BLaER1 treated with 17β-estradiol and CSF1 and Interleukin-3, amounts not matched to agents 10 nM and 100 nM (cell line): Measurements from ENCODE around the gene C2CD2L.

Experiments used
- H3K27ac ChIP-seq, 11 experiments: shearing (Covaris generic); formaldehyde crosslinking; 2 replicates each; pipeline ENCODE4 v1.8.1; 2022
- H3K27me3 ChIP-seq, 11 experiments: shearing (Covaris generic); formaldehyde crosslinking; 2 replicates each; pipeline ENCODE4 v1.8.1; 2022
- H3K36me3 ChIP-seq, 11 experiments: shearing (Covaris generic); formaldehyde crosslinking; 2 replicates each; pipeline ENCODE4 v1.8.1; 2022
- H3K4me1 ChIP-seq, 10 experiments: shearing (Covaris generic); formaldehyde crosslinking; 2 replicates each; pipeline ENCODE4 v1.8.1; 2022
- H3K4me2 ChIP-seq, 11 experiments: shearing (Covaris generic); formaldehyde crosslinking; 2 replicates each; pipeline ENCODE4 v1.8.1; 2022
- H3K4me3 ChIP-seq, 10 experiments: shearing (Covaris generic); formaldehyde crosslinking; 2 replicates each; pipeline ENCODE4 v1.8.1; 2022
- H3K9ac ChIP-seq, 11 experiments: shearing (Covaris generic); formaldehyde crosslinking; 2 replicates each; pipeline ENCODE4 v1.8.1; 2022
- H3K9me3 ChIP-seq, 11 experiments: shearing (Covaris generic); formaldehyde crosslinking; replicated peaks in 1 of 11; 2 replicates each; pipeline ENCODE4 v1.8.1; 2022
- H4K20me1 ChIP-seq, 11 experiments: shearing (Covaris generic); formaldehyde crosslinking; 2 replicates each; pipeline ENCODE4 v1.8.1; 2022
- Cebpa-rat ChIP-seq, 11 experiments: shearing (Covaris generic); IDR thresholded peaks; 2 replicates each; pipeline ENCODE4 v1.8.1; 2022

Gene C2CD2L

GRCh38 chr11:119145551-119145950 is 38.4 kb downstream of the C2CD2L start:
- Histone ChIP-seq H3K36me3 (no peaks in the 10 kb centered on the region), H3K27ac (no peak overlapping the region), H4K20me1 (peaks cover 0 to 23% (median 6%) of the 10 kb centered on the region in 11 experiments; a peak in 6 of 22 replicates), H3K4me3 (no peak overlapping the region), H3K4me1 (peaks cover 16 to 30% (median 27%) of the 10 kb centered on the region in 10 experiments), H3K27me3 (peaks cover 34 to 44% (median 39%) of the 10 kb centered on the region in 11 experiments), H3K9me3 (no peaks in the 10 kb centered on the region), H3K4me2 (no peak overlapping the region), H3K9ac (no peak overlapping the region)
- no peak for TF ChIP-seq Cebpa-rat (IDR thresholded peaks at IDR 0.05)

GRCh38 chr11:119147604-119148333 is 40.6 kb downstream of the C2CD2L start:
- Histone ChIP-seq H3K4me3 (no peak overlapping the region), H3K27ac (no peak overlapping the region), H3K4me2 (peak overlapping the region in 9 of 11 experiments; percentile 94 to 100 (median 99); a peak in 15 of 22 replicates), H3K27me3 (peaks cover 42 to 63% (median 54%) of the 10 kb centered on the region in 11 experiments), H3K4me1 (peaks cover 21 to 30% (median 27%) of the 10 kb centered on the region in 10 experiments), H4K20me1 (peaks cover 0 to 26% (median 6%) of the 10 kb centered on the region in 11 experiments; a peak in 6 of 22 replicates), H3K9ac (no peak overlapping the region), H3K9me3 (no peaks in the 10 kb centered on the region), H3K36me3 (no peaks in the 10 kb centered on the region)
- TF ChIP-seq Cebpa-rat (IDR thresholded peaks at IDR 0.05) = no peak

GRCh38 chr11:119148720-119149017 is 41.5 kb downstream of the C2CD2L start:
- peaks cover 42 to 63% (median 54%) of the 10 kb centered on the region in 11 experiments for H3K27me3 ChIP-seq
- H3K9ac ChIP-seq = peak overlapping the region; percentile 23 to 70 (median 61); a peak in 21 of 22 replicates
- H3K4me1 ChIP-seq = peaks cover 14 to 30% (median 26%) of the 10 kb centered on the region in 10 experiments
- no peaks in the 10 kb centered on the region for H3K9me3 ChIP-seq
- no peak overlapping the region for H3K27ac ChIP-seq
- H3K4me3 ChIP-seq = peak overlapping the region; percentile 56 to 75 (median 67)
- no peaks in the 10 kb centered on the region for H3K36me3 ChIP-seq
- no peak for TF ChIP-seq Cebpa-rat (IDR thresholded peaks at IDR 0.05)
- H4K20me1 ChIP-seq = peaks cover 0 to 26% (median 6%) of the 10 kb centered on the region in 11 experiments; a peak in 6 of 22 replicates
- peak overlapping the region; percentile 94 to 100 (median 98) for H3K4me2 ChIP-seq

GRCh38 chr11:119149018-119149785 is 42.1 kb downstream of the C2CD2L start, which contains the start of gene ABCG4:
Gene ABCG4 (plus strand): TSS chr11:119149052. CDS start chr11:119149966, 914 bp downstream.
- Histone ChIP-seq H3K4me2 (peak within 1 kb of the TSS; percentile 94 to 100 (median 98)), H3K27me3 (peaks cover 42 to 63% (median 54%) of the 10 kb centered on the region in 11 experiments), H3K36me3 (no peaks in the 10 kb centered on the region), H4K20me1 (peaks cover 0 to 26% (median 6%) of the 10 kb centered on the region in 11 experiments; a peak in 6 of 22 replicates), H3K27ac (no peak within 1 kb of the TSS), H3K9me3 (no peaks in the 10 kb centered on the region), H3K4me3 (peak within 1 kb of the TSS; percentile 56 to 75 (median 67)), H3K4me1 (peaks cover 13 to 30% (median 26%) of the 10 kb centered on the region in 10 experiments), H3K9ac (peak within 1 kb of the TSS; percentile 23 to 70 (median 61); a peak in 21 of 22 replicates)
- no peak for TF ChIP-seq Cebpa-rat (IDR thresholded peaks at IDR 0.05)

GRCh38 chr11:119149786-119150275 is 42.7 kb downstream of the C2CD2L start:
- no peak for TF ChIP-seq Cebpa-rat (IDR thresholded peaks at IDR 0.05)
- peak overlapping the region; percentile 94 to 100 (median 98) for H3K4me2 ChIP-seq
- peaks cover 0 to 26% (median 6%) of the 10 kb centered on the region in 11 experiments; a peak in 6 of 22 replicates for H4K20me1 ChIP-seq
- H3K27ac ChIP-seq = no peak overlapping the region
- H3K4me3 ChIP-seq = peak overlapping the region; percentile 56 to 75 (median 67); a peak in 18 of 20 replicates
- peak overlapping the region in 9 of 11 experiments; percentile 52 to 70 (median 61); a peak in 15 of 22 replicates for H3K9ac ChIP-seq
- H3K9me3 ChIP-seq = no peaks in the 10 kb centered on the region
- H3K36me3 ChIP-seq = no peaks in the 10 kb centered on the region
- H3K27me3 ChIP-seq = peaks cover 42 to 63% (median 54%) of the 10 kb centered on the region in 11 experiments
- peaks cover 13 to 28% (median 26%) of the 10 kb centered on the region in 10 experiments for H3K4me1 ChIP-seq

- H4K20me1 ChIP-seq = peaks cover 0 to 26% (median 6%) of the 10 kb centered on the region in 11 experiments; a peak in 6 of 22 replicates
- no peak for TF ChIP-seq Cebpa-rat (IDR thresholded peaks at IDR 0.05)
- H3K27me3 ChIP-seq = peaks cover 42 to 56% (median 52%) of the 10 kb centered on the region in 11 experiments
- no peak overlapping the region for H3K27ac ChIP-seq
- no peak overlapping the region for H3K4me3 ChIP-seq
- no peaks in the 10 kb centered on the region for H3K36me3 ChIP-seq
- peaks cover 13 to 33% (median 27%) of the 10 kb centered on the region in 10 experiments for H3K4me1 ChIP-seq
- no peaks in the 10 kb centered on the region for H3K9me3 ChIP-seq
- no peak overlapping the region for H3K4me2 ChIP-seq
- no peak overlapping the region for H3K9ac ChIP-seq
Measured at GRCh38 chr11:119152043-119152442, 44.9 kb downstream of the C2CD2L start.

- Histone ChIP-seq H4K20me1 (peaks cover 0 to 26% (median 6%) of the 10 kb centered on the region in 11 experiments; a peak in 6 of 22 replicates), H3K4me3 (no peak overlapping the region), H3K9me3 (no peaks in the 10 kb centered on the region), H3K4me1 (peaks cover 13 to 33% (median 27%) of the 10 kb centered on the region in 10 experiments), H3K4me2 (no peak overlapping the region), H3K36me3 (no peaks in the 10 kb centered on the region), H3K27ac (no peak overlapping the region), H3K27me3 (peaks cover 37 to 51% (median 47%) of the 10 kb centered on the region in 11 experiments), H3K9ac (no peak overlapping the region)
- TF ChIP-seq Cebpa-rat (IDR thresholded peaks at IDR 0.05) = no peak
Measured at GRCh38 chr11:119152604-119153003, 45.5 kb downstream of the C2CD2L start.

- no peak overlapping the region for H3K9ac ChIP-seq
- no peaks in the 10 kb centered on the region for H3K36me3 ChIP-seq
- H3K9me3 ChIP-seq = no peaks in the 10 kb centered on the region
- no peak overlapping the region for H3K4me3 ChIP-seq
- no peak overlapping the region for H3K4me2 ChIP-seq
- H4K20me1 ChIP-seq = peaks cover 0 to 22% (median 2%) of the 10 kb centered on the region in 11 experiments; a peak in 6 of 22 replicates
- TF ChIP-seq Cebpa-rat (IDR thresholded peaks at IDR 0.05) = no peak
- no peak overlapping the region for H3K27ac ChIP-seq
- peaks cover 11 to 33% (median 21%) of the 10 kb centered on the region in 10 experiments for H3K4me1 ChIP-seq
- peaks cover 31 to 44% (median 40%) of the 10 kb centered on the region in 11 experiments for H3K27me3 ChIP-seq
Measured at GRCh38 chr11:119153049-119153818, 46.1 kb downstream of the C2CD2L start.
